C4-2B (cell line): ENCODE data around the gene PELI3.
A peak's percentile ranks its signal among the peaks of the same experiment; 100 is the strongest.
"Not testable (repeated sequence)": the region's sequence is repeated elsewhere in the genome, so short reads cannot be mapped to it uniquely, and the experiment has no call there.

Experiments used
- H3K27ac ChIP-seq: fragments of 450-650 bp; 2 replicates; pipeline ENCODE4 v1.5.1; 2017
- ZFX ChIP-seq: fragments of 450-650 bp; IDR thresholded peaks from 2 replicates; pipeline ENCODE4 v1.6.1; 2017
- TF ChIP-seq, protein P1 (sequence below): fragments of 450-650 bp; conservative IDR thresholded peaks from 2 replicates; pipeline ENCODE4 v1.5.1; 2017; ENCODE audit warnings: mild to moderate bottlenecking

PELI3 gene

GRCh38 chr11:66421492-66422205 is 45.1 kb upstream of the PELI3 start:
- no peak overlapping the region for H3K27ac ChIP-seq
- TF ChIP-seq ZFX = no peak
- TF ChIP-seq, protein P1, sequence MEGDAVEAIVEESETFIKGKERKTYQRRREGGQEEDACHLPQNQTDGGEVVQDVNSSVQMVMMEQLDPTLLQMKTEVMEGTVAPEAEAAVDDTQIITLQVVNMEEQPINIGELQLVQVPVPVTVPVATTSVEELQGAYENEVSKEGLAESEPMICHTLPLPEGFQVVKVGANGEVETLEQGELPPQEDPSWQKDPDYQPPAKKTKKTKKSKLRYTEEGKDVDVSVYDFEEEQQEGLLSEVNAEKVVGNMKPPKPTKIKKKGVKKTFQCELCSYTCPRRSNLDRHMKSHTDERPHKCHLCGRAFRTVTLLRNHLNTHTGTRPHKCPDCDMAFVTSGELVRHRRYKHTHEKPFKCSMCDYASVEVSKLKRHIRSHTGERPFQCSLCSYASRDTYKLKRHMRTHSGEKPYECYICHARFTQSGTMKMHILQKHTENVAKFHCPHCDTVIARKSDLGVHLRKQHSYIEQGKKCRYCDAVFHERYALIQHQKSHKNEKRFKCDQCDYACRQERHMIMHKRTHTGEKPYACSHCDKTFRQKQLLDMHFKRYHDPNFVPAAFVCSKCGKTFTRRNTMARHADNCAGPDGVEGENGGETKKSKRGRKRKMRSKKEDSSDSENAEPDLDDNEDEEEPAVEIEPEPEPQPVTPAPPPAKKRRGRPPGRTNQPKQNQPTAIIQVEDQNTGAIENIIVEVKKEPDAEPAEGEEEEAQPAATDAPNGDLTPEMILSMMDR = no peak

- TF ChIP-seq ZFX = no peak
- TF ChIP-seq, protein P1 = no peak
Observed at GRCh38 chr11:66426314-66426713, 40.4 kb upstream of the PELI3 start.

DNA sequence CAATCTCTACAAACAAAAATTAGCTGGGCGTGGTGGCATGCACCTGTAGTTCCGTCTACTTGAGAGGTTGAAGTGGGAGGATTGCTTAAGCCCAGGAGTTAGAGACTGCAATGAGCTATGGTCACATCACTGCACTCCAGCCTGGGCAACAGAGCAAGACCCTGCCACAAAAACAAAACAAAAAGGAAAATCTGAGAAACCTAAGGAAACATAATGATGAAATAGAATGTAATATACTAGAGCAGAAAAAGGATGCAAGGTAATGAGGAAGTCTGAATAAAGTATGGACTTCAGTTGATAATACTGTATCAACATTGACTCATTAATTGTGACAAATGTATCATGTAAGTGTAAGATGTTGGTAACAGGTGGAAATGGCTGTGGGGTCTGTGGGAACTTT is 37.8 kb upstream of the PELI3 start:
- no peak overlapping the region for H3K27ac ChIP-seq
- no peak for TF ChIP-seq ZFX
- TF ChIP-seq, protein P1 = no peak

More at GRCh38 chr11:66426314-66426713, 40.4 kb upstream of the PELI3 start:
- no peak overlapping the region for H3K27ac ChIP-seq

DNA sequence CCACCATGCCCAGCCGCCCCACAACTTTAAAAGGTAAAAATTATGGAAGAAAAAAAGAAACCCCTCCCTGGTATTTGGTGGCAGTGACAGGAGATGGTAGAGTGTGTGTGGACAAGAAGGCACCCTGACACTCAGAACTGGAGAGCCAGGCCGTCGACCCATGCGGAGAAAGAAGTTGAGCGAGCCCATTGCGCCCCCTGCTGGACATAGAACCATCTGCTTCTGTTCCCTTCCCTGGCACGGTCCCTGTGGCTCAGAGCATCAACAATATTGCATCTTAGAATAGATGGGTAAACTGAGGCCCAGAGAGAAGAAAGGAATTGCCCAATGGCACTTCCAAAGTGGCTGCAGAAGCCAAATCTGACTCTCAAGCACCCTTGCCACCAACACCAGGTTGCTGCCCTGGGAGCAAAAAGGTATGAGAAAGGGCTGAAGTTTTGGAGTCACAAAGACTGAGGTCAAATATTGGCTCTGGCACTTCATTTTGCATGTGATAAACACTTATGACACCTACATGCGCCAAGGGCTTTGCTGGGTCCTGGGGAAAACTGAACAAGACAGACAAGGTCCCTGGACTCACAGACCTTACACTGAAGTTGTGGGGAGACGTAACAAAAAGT is 36.6 kb upstream of the PELI3 start:
- no peak for TF ChIP-seq ZFX
- TF ChIP-seq, protein P1 = peak; percentile 94
- no peak overlapping the region for H3K27ac ChIP-seq

- not testable (repeated sequence) for H3K27ac ChIP-seq
Observed at GRCh38 chr11:66431287-66431686, 35.4 kb upstream of the PELI3 start.

- H3K27ac ChIP-seq = not testable (repeated sequence)
Observed at GRCh38 chr11:66431871-66432329, 34.8 kb upstream of the PELI3 start.

GRCh38 chr11:66432597-66432996 is 34.1 kb upstream of the PELI3 start:
- no peak for TF ChIP-seq ZFX
- TF ChIP-seq, protein P1 = no peak

DNA sequence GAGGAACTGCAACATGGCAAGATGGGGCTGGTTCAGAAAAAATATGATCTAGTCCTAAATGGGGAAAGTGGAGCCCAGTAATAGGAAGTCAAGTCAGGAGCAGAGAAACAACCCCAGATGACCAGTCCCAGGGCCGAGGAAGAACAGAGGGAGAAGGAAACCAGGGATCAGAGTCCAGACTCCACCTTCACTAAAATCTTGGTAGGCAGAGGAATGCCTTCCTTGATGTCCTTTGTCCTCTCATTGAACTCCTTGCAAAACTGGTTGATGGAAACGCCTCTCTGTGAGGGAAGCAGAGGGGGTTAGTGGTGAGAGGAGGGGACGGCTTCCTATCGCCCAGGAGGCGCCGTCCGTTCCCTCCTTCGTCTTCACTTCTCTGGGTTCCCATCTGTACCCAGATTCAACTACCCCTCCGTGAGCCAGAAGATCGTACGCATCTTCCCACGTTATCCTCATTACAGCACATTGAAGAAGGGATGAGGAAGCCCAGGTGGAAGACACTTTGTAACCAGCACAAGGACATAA is 28.7 kb upstream of the PELI3 start:
- H3K27ac ChIP-seq = peak overlapping the region; percentile 88
- no peak for TF ChIP-seq ZFX
- TF ChIP-seq, protein P1 = no peak

More at GRCh38 chr11:66432597-66432996, 34.1 kb upstream of the PELI3 start:
- H3K27ac ChIP-seq = no peak overlapping the region
